Measurements from ENCODE around the gene CDK14.

DNA sequence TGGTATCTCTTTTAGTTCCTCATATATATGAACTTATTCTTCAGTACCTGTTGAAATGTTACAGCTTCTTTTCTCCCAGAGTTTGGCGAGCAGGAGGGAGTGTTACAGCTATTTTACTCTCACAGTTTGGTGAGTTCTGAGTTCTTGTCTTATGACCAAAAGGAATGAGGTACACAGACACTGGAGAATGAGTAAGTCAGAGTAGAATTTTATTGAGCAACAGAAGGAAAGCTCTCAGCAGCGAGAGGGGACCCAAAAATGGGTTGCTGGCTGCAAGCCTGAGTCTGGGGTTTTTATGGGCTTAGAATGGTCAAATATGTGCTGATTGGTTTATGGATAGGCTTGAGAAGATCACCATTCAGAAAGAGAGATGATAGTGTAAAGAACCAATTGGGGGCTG is 175.2 kb downstream of the CDK14 start:
- TF ChIP-seq POLR2A (IDR thresholded peaks at IDR 0.05; ENCODE audit: low read depth, low read length) (no peak), POLR2AphosphoS5 (IDR thresholded peaks at IDR 0.05; ENCODE audit: low read depth, low read length) (no peak), TAF1 (IDR thresholded peaks at IDR 0.05; ENCODE audit: borderline replicate concordance, low read depth, low read length) (no peak)
